Peyer's patch (tissue), 4 donors: ENCODE measurements around the gene ACTBL2. TPM values are rescaled to one million over a fixed set of nuclear protein-coding genes. Genes with fewer than 3 reads are reported as not detected.

ENCODE experiments used
- DNase-seq, 3 donors: peaks; one replicate each; pipeline ENCODE4 v3.0.0-alpha.2; 2017 to 2019
- H3K27ac ChIP-seq, 4 donors: fragments of 200-600 bp; sonication (generic); one replicate each; pipeline ENCODE4 v1.5.1; 2016 to 2019
- H3K27me3 ChIP-seq, 2 donors: fragments of 200-600 bp; sonication (generic); one replicate each; pipeline ENCODE4 v1.5.1; 2019
- H3K36me3 ChIP-seq, 3 donors: fragments of 200-600 bp; sonication (generic); one replicate each; pipeline ENCODE4 v1.5.1; 2016 to 2019
- H3K4me1 ChIP-seq, 4 donors: fragments of 200-600 bp; sonication (generic); one replicate each; pipeline ENCODE4 v1.5.1; 2016 to 2019
- H3K4me3 ChIP-seq, 4 donors: fragments of 200-600 bp; sonication (generic); 1 replicate in 3 of 4; 2 replicates in 1 of 4; pipeline ENCODE4 v1.5.1; 2016 to 2019; ENCODE audit warnings: mild to moderate bottlenecking in 1 of 4
- H3K9me3 ChIP-seq, 4 donors: fragments of 200-600 bp; sonication (generic); one replicate each; pipeline ENCODE4 v1.5.1; 2016 to 2019; ENCODE audit warnings: mild to moderate bottlenecking in 1 of 4
- CTCF ChIP-seq, 6 experiments: fragments of 450-650 bp in 4 of 6; fragments of 200-600 bp in 2 of 6; sonication (generic) in 1 of 6; IDR thresholded peaks; one replicate each; pipeline ENCODE4 v1.5.1; 2017 to 2019; ENCODE audit warnings: antibody characterized with exemption in 6 of 6, mild to moderate bottlenecking in 3 of 6, moderate library complexity in 1 of 6
- POLR2A ChIP-seq, 2 donors: fragments of 450-650 bp; IDR thresholded peaks; one replicate each; pipeline ENCODE4 v1.5.1; 2017; ENCODE audit warnings: antibody characterized with exemption in 2 of 2, mild to moderate bottlenecking in 2 of 2, moderate library complexity in 2 of 2
- total RNA-seq, 4 donors: library from RNA; depleted of rRNA; stranded (reverse); fragments of >200 nt; gene quantifications; one replicate each; pipeline ENCODE4 v1.1.0, GENCODE V29; 2016

ACTBL2 gene
- total RNA-seq, 4 donors from 2014 or later: not detected

- TF ChIP-seq POLR2A (IDR thresholded peaks at IDR 0.05): no peak
- no peak for TF ChIP-seq CTCF (IDR thresholded peaks at IDR 0.05)
- no peaks in the 10 kb centered on the region for H3K9me3 ChIP-seq
- no peaks in the 10 kb centered on the region for H3K27me3 ChIP-seq
- DNase-seq: no peak
- H3K4me3 ChIP-seq: no peak overlapping the region
- H3K36me3 ChIP-seq: no peaks in the 10 kb centered on the region
- no peak overlapping the region for H3K27ac ChIP-seq
- H3K4me1 ChIP-seq: no peaks in the 10 kb centered on the region
Measured at GRCh38 chr5:57448751-57449150, 33.9 kb downstream of the ACTBL2 start.

GRCh38 chr5:57448287-57448686, 34.3 kb downstream of the ACTBL2 start:
- Histone ChIP-seq H3K27ac (no peak overlapping the region), H3K4me1 (no peaks in the 10 kb centered on the region), H3K4me3 (no peak overlapping the region), H3K27me3 (no peaks in the 10 kb centered on the region), H3K9me3 (no peaks in the 10 kb centered on the region), H3K36me3 (no peaks in the 10 kb centered on the region)
- no peak for DNase-seq
- TF ChIP-seq POLR2A (IDR thresholded peaks at IDR 0.05) (no peak), CTCF (IDR thresholded peaks at IDR 0.05) (no peak)

- no peak for DNase-seq
- Histone ChIP-seq H3K27ac (no peak overlapping the region), H3K4me1 (no peaks in the 10 kb centered on the region), H3K36me3 (no peaks in the 10 kb centered on the region), H3K9me3 (no peaks in the 10 kb centered on the region), H3K4me3 (no peak overlapping the region), H3K27me3 (no peaks in the 10 kb centered on the region)
- TF ChIP-seq POLR2A (IDR thresholded peaks at IDR 0.05) (no peak), CTCF (IDR thresholded peaks at IDR 0.05) (no peak)
Measured at GRCh38 chr5:57447658-57448057, 35.0 kb downstream of the ACTBL2 start.

GRCh38 chr5:57446966-57447365, 35.6 kb downstream of the ACTBL2 start:
- Histone ChIP-seq H3K27ac (no peak overlapping the region), H3K9me3 (no peaks in the 10 kb centered on the region), H3K4me3 (no peak overlapping the region), H3K4me1 (no peaks in the 10 kb centered on the region), H3K27me3 (no peaks in the 10 kb centered on the region), H3K36me3 (no peaks in the 10 kb centered on the region)
- TF ChIP-seq CTCF (IDR thresholded peaks at IDR 0.05) (no peak), POLR2A (IDR thresholded peaks at IDR 0.05) (no peak)
- DNase-seq: no peak

- H3K27me3 ChIP-seq: no peaks in the 10 kb centered on the region
- no peak overlapping the region for H3K27ac ChIP-seq
- TF ChIP-seq POLR2A (IDR thresholded peaks at IDR 0.05) (no peak), CTCF (IDR thresholded peaks at IDR 0.05) (no peak)
- H3K4me1 ChIP-seq: no peaks in the 10 kb centered on the region
- H3K4me3 ChIP-seq: no peak overlapping the region
- H3K9me3 ChIP-seq: no peaks in the 10 kb centered on the region
- DNase-seq: no peak
- no peaks in the 10 kb centered on the region for H3K36me3 ChIP-seq
Measured at GRCh38 chr5:57445705-57446037, 36.9 kb downstream of the ACTBL2 start.

GRCh38 chr5:57445006-57445704, 37.5 kb downstream of the ACTBL2 start:
- H3K36me3 ChIP-seq: no peaks in the 10 kb centered on the region
- H3K9me3 ChIP-seq: no peaks in the 10 kb centered on the region
- TF ChIP-seq CTCF (IDR thresholded peaks at IDR 0.05): no peak
- no peak for TF ChIP-seq POLR2A (IDR thresholded peaks at IDR 0.05)
- no peak for DNase-seq
- H3K4me3 ChIP-seq: no peak overlapping the region
- H3K27me3 ChIP-seq: no peaks in the 10 kb centered on the region
- H3K4me1 ChIP-seq: no peaks in the 10 kb centered on the region
- H3K27ac ChIP-seq: no peak overlapping the region
